Activated CD8-positive, alpha-beta memory T cell treated with anti-CD3 and anti-CD28 coated beads, Interleukin-2, amount 10 ng/mL, durations not matched to agents 7 days and 5 days (primary cell): ENCODE results near the gene ZBTB9. TPM values are rescaled to one million over a fixed set of nuclear protein-coding genes. Genes with fewer than 3 reads are reported as not detected.

Source experiments
- ATAC-seq: fragments of 150-1000 bp; cut with Tn5 transposase; one replicate; pipeline ENCODE4 v1.10.0; 2021; ENCODE audit warnings: moderate library complexity
- CTCF ChIA-PET: fragments of 350-600 bp; sonication (Branson Sonifier 250); formaldehyde crosslinking; loops from one replicate; lab custom pipeline; 2021; ENCODE audit warnings: antibody characterized with exemption; lab: Charles Lee
- DNase-seq: peaks from one replicate; pipeline ENCODE4 v3.0.0-alpha.2; 2020
- H3K27ac Mint-ChIP-seq: one replicate; pipeline ENCODE4 v1.8.0; 2021; ENCODE audit warnings: mild to moderate bottlenecking, mixed read lengths
- H3K27me3 Mint-ChIP-seq: one replicate; pipeline ENCODE4 v1.8.0; 2021; ENCODE audit warnings: mixed read lengths
- H3K36me3 Mint-ChIP-seq: one replicate; pipeline ENCODE4 v1.8.0; 2021; ENCODE audit warnings: mild to moderate bottlenecking, mixed read lengths
- H3K4me1 Mint-ChIP-seq: one replicate; pipeline ENCODE4 v1.8.0; 2021; ENCODE audit warnings: mixed read lengths
- H3K4me3 Mint-ChIP-seq: one replicate; pipeline ENCODE4 v1.8.0; 2021; ENCODE audit warnings: mild to moderate bottlenecking, moderate library complexity, mixed read lengths
- H3K9me3 Mint-ChIP-seq: one replicate; pipeline ENCODE4 v1.8.0; 2022; ENCODE audit warnings: low read depth, mixed read lengths
- total RNA-seq, 2 experiments: library from RNA; stranded (reverse); gene quantifications; one replicate each; pipeline ENCODE4 v1.2.3, GENCODE V29; 2021

The ZBTB9 gene
- total RNA-seq, 2 experiments from 2014 or later: 7.4 to 9.0 TPM

DNA sequence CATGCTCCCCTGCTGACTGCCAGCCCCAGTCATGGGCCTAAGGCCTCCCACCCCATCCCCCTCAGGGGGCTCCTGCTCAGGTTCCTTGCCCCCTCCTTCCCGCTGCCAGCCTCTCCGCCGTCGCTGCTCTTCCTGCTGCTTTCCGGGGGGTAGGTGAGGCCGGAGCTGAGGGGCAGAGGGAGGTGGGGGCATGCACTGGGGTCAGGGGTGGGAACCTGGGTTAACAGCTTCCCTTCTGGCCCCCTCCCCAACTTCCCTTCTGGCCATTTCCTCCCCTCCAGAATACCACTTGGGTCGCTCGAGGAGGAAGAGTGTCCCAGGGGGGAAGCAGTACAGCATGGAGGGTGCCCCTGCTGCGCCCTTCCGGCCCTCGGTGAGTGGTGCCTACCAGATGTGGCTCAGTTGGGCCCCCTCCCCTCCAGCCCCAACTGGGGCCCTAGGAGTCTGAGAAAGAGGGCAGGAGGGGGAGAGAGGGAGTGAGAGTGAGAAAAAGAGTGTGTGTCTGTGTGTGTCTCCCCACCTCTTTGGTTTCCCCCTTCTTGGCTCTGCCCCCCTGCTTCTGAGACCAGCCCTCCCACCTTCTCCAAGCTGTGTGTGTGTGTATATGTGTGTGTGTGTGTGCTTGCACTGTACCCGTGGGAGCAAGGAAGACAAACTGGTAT, 22.4 kb upstream of the ZBTB9 start:
- ATAC-seq (no peak), DNase-seq (no peak)
- peaks cover 9% of the 10 kb centered on the region for H3K36me3 Mint-ChIP-seq
- H3K27me3 Mint-ChIP-seq: no peaks in the 10 kb centered on the region
- peak overlapping the region; percentile 32 for H3K4me3 Mint-ChIP-seq
- H3K27ac Mint-ChIP-seq: no peak overlapping the region
- CTCF ChIA-PET: interaction anchor here (0.6 to 1.3 kb wide), 2 partner anchors 86 to 154 kb away, joined by 3 to 4 read pairs; no protein-coding TSS in a partner anchor
- no peaks in the 10 kb centered on the region for H3K9me3 Mint-ChIP-seq
- peaks cover 53% of the 10 kb centered on the region for H3K4me1 Mint-ChIP-seq

DNA sequence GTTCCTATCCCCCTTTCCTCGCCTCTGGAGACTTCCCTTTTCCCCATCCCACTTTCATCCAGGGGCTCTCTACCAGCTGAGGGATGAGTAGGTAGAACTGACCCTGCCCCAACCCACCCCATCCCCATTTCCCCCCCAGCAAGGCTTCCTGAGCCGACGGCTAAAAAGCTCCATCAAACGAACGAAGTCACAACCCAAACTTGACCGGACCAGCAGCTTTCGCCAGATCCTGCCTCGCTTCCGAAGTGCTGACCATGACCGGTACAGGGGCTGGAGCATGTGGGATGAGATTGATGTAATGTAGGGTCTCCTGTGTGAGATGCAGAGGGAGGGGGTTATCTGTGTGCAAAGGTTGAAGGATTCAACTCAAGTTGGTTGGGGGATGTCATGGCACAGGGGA, 21.8 kb upstream of the ZBTB9 start:
- H3K9me3 Mint-ChIP-seq: no peaks in the 10 kb centered on the region
- DNase-seq (no peak), ATAC-seq (no peak)
- H3K27ac Mint-ChIP-seq: peak overlapping the region; percentile 28
- peaks cover 48% of the 10 kb centered on the region for H3K4me1 Mint-ChIP-seq
- no peaks in the 10 kb centered on the region for H3K27me3 Mint-ChIP-seq
- H3K36me3 Mint-ChIP-seq: peaks cover 12% of the 10 kb centered on the region
- no peak overlapping the region for H3K4me3 Mint-ChIP-seq
- CTCF ChIA-PET: no interaction called here

DNA sequence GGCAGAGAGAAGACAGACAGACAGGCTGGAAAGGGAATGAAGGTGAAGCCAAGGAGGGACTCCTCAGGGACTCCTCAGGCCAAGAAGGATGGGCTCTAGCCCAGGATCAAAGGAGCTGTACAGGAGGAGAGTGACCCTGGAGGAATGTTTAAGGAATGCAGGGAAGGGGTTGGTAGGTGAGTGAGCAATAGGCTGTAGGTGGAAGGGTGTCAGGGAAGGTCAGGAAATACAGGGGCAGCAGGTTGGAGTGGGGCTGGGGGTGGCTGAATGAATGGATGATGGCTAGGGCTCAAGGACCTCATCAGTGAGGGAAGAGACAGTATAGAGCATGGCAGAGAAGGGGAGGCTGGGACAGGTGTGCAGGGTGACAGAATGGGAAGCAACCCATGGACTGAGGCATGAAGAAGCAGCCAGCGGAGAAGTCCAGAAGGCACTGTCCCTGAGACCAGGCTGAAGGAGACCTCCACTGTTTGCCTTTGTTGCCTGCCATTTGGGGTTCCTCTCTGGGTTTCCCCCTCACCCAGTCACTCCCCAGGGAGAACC, 21.3 kb upstream of the ZBTB9 start:
- ATAC-seq (no peak), DNase-seq (no peak)
- H3K27me3 Mint-ChIP-seq: no peaks in the 10 kb centered on the region
- H3K27ac Mint-ChIP-seq: peak overlapping the region; percentile 28
- H3K4me1 Mint-ChIP-seq: peaks cover 47% of the 10 kb centered on the region
- H3K9me3 Mint-ChIP-seq: no peaks in the 10 kb centered on the region
- CTCF ChIA-PET: no interaction called here
- peaks cover 13% of the 10 kb centered on the region for H3K36me3 Mint-ChIP-seq
- H3K4me3 Mint-ChIP-seq: no peak overlapping the region

DNA sequence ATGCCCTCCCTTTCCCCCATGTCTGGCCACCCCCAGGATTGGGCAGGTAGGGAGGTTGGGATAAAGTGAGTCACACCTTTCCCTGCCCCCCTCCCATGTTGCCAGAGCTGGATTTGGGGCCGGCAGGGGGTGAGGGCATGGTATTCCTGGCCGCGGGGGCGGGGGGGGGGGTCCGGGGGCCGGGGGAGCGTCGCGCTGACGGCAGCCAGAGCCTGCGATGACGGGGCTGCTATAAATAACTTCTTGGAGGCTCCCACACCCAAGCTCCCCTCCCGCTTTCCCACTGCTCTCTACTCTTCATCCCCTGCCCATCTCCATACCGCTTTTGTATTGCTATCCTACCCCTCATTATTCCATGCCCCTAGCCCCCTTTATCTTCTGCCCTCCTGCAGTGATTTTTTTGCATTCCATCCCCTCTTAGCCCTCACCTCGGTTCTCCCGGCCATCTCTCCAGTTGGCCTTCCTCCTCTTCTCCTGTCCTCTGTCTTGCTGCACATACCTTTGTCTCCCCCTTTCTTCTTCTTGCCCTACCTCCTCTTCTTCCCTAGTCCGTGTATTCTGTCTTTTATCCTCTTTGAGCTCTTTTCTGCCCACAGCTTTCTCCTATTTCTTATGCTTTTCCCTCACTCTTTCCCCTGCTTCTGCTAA, 20.7 kb upstream of the ZBTB9 start:
- Mint-ChIP-seq H3K36me3 (peaks cover 17% of the 10 kb centered on the region), H3K27ac (no peak overlapping the region), H3K9me3 (no peaks in the 10 kb centered on the region), H3K4me1 (peaks cover 41% of the 10 kb centered on the region), H3K27me3 (no peaks in the 10 kb centered on the region), H3K4me3 (no peak overlapping the region)
- DNase-seq: no peak
- CTCF ChIA-PET: no interaction called here
- ATAC-seq: no peak

DNA sequence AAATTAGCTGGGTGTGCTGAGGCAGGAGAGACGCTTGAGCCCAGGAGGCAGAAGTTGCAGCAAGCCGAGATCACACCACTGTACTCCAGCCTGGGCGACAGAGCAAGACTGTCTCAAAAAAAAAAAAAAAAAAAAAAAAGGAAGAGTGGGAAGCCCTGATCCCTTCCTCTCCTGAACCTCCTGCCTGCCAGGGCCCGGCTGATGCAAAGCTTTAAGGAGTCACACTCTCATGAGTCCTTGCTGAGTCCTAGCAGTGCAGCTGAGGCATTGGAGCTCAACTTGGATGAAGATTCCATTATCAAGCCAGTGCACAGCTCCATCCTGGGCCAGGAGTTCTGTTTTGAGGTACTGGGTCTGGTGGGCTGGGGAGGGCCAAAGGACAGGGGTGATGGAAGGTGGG, 19.4 kb upstream of the ZBTB9 start:
- Mint-ChIP-seq H3K4me1 (peaks cover 28% of the 10 kb centered on the region), H3K27me3 (no peaks in the 10 kb centered on the region)
- CTCF ChIA-PET: no interaction called here

DNA sequence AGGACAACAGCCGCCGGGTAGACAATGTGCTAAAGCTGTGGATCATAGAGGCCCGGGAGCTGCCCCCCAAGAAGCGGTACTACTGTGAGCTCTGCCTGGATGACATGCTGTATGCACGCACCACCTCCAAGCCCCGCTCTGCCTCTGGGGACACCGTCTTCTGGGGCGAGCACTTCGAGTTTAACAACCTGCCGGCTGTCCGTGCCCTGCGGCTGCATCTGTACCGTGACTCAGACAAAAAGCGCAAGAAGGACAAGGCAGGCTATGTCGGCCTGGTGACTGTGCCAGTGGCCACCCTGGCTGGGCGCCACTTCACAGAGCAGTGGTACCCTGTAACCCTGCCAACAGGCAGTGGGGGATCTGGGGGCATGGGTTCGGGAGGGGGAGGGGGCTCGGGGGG, 16.7 kb upstream of the ZBTB9 start:
- H3K9me3 Mint-ChIP-seq: no peaks in the 10 kb centered on the region
- CTCF ChIA-PET: interaction anchor here (1.3 kb wide), 1 partner anchor 12 kb away, joined by 6 read pairs; no protein-coding TSS in a partner anchor
- peaks cover 5% of the 10 kb centered on the region for H3K4me1 Mint-ChIP-seq
- H3K36me3 Mint-ChIP-seq: peaks cover 23% of the 10 kb centered on the region
- DNase-seq (no peak), ATAC-seq (no peak)
- H3K27ac Mint-ChIP-seq: no peak overlapping the region
- no peaks in the 10 kb centered on the region for H3K27me3 Mint-ChIP-seq
- no peak overlapping the region for H3K4me3 Mint-ChIP-seq

More for the DNA sequence above, 19.4 kb upstream of the ZBTB9 start:
- Mint-ChIP-seq H3K36me3 (peaks cover 21% of the 10 kb centered on the region), H3K4me3 (no peak overlapping the region), H3K9me3 (no peaks in the 10 kb centered on the region), H3K27ac (no peak overlapping the region)
- ATAC-seq (no peak), DNase-seq (no peak)

DNA sequence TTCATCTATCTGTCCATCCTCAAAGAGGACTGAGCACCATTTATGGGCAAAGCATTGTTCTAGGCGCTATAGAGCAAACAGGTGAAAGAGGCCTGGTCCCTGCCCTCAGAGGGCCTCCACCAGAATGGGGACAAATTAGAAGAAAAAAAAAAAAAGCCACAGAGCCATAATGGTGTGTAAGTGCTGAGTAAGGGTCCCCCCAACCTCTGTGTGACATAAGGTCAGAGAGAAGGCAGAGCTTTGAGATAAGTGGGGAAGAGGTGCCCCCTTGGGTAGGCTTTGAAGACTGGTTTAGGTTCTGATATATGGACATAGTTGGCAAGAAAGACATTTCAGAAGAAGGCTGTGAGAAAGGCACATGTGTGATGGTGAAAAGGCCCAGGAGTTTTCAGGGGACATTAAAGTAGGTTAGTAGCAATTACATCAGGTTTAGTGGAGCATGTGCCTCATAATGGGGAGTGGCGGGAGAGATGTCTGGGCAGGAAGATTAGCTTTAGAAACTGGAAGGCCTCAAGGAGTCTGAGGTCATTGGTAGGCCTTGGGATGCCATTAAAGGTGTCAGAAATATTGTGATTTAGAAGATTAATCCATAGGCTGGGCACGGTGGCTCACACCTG, 15.3 kb upstream of the ZBTB9 start:
- no peak for ATAC-seq
- H3K27ac Mint-ChIP-seq: peak overlapping the region; percentile 1
- CTCF ChIA-PET: no interaction called here
- H3K36me3 Mint-ChIP-seq: peaks cover 23% of the 10 kb centered on the region
- no peak for DNase-seq
- H3K4me1 Mint-ChIP-seq: no peaks in the 10 kb centered on the region
- no peak overlapping the region for H3K4me3 Mint-ChIP-seq
- no peaks in the 10 kb centered on the region for H3K27me3 Mint-ChIP-seq
- no peaks in the 10 kb centered on the region for H3K9me3 Mint-ChIP-seq

DNA sequence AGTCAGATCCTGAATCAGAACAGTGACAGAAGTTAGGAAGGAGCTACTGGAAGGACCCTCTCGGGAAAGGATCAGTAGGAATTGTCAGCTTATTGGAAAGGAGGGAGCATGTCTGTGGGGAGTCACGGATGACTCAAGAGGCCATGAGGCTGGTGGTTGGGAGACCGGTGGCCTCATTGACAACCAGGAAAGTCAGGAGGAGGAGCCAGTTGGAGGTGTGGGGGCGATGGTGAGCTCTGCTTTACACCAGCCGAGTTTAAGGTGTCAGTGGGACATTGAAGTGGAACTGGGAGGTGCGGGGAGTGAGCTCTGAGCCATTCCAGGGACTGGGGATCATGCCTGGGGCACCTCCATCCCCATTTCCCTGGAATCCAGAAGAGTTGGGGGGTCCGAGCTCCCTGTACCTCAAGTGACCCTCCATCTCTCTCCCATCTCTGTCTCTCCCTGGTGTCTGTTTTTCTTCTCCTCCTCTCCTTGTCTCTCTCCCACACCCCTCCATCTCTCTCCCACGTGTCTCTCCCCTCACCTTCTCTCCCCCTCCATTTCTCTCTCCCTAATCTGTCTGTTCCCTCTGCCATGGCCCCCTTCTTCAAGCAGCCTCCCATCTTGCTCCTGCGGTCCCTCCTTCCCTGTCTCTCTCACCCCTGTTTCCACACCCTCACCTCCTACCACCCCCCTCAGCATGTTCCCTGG, 14.3 kb upstream of the ZBTB9 start:
- Mint-ChIP-seq H3K27ac (no peak overlapping the region), H3K9me3 (no peaks in the 10 kb centered on the region), H3K27me3 (no peaks in the 10 kb centered on the region), H3K4me1 (no peaks in the 10 kb centered on the region), H3K36me3 (peaks cover 23% of the 10 kb centered on the region), H3K4me3 (no peak overlapping the region)
- CTCF ChIA-PET: interaction anchor here (1.0 kb wide), 1 partner anchor 14 kb away, joined by 3 read pairs; the partner anchor contains the start of gene ZBTB9
- ATAC-seq (no peak), DNase-seq (no peak)

DNA sequence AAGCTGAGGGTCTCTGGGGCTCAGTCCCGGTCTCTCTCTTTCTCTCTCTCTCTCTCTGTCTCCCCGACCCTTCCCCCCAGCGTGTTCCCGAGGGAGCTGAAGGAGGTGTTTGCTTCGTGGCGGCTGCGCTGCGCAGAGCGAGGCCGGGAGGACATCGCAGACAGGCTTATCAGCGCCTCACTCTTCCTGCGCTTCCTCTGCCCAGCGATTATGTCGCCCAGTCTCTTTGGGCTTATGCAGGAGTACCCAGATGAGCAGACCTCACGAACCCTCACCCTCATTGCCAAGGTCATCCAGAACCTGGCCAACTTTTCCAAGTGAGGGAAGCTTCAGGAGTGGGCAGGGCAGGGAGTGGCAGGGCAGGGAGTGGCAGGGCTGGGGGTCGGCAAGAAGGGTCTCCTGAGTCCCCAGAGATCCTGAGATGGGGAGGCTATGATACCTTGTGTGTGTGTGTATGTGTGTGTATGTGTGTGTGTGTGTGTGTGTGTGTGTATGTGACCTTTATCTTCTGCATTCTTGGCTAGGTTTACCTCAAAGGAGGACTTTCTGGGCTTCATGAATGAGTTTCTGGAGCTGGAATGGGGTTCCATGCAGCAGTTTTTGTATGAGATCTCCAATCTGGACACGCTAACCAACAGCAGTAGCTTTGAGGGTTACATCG, 13.6 kb upstream of the ZBTB9 start:
- CTCF ChIA-PET: interaction anchor here (1.0 kb wide), 1 partner anchor 14 kb away, joined by 3 read pairs; the partner anchor contains the start of gene ZBTB9
- Mint-ChIP-seq H3K27ac (no peak overlapping the region), H3K27me3 (no peaks in the 10 kb centered on the region), H3K9me3 (no peaks in the 10 kb centered on the region), H3K4me3 (no peak overlapping the region), H3K36me3 (peaks cover 21% of the 10 kb centered on the region), H3K4me1 (no peaks in the 10 kb centered on the region)
- DNase-seq (no peak), ATAC-seq (no peak)

DNA sequence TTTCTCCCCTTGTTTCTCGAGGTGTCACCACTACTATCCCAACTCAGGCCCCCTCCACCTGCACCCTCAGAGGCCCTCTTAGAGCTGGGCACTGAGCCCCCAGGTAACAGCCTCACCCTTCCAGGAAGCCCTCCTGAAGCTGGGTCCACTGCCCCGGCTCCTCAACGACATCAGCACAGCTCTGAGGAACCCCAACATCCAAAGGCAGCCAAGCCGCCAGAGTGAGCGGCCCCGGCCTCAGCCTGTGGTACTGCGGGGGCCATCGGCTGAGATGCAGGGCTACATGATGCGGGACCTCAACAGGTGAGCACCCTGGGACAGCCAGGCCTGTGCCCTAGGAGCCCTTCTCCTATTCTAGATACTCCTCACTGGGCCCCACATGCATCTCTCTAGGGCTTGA, 12.9 kb upstream of the ZBTB9 start:
- Mint-ChIP-seq H3K9me3 (no peaks in the 10 kb centered on the region), H3K27ac (no peak overlapping the region), H3K36me3 (peaks cover 25% of the 10 kb centered on the region), H3K4me1 (no peaks in the 10 kb centered on the region), H3K4me3 (no peak overlapping the region), H3K27me3 (no peaks in the 10 kb centered on the region)
- CTCF ChIA-PET: interaction anchor here (1.1 kb wide), 1 partner anchor 10 kb away, joined by 4 read pairs; no protein-coding TSS in a partner anchor
- ATAC-seq (no peak), DNase-seq (no peak)

DNA sequence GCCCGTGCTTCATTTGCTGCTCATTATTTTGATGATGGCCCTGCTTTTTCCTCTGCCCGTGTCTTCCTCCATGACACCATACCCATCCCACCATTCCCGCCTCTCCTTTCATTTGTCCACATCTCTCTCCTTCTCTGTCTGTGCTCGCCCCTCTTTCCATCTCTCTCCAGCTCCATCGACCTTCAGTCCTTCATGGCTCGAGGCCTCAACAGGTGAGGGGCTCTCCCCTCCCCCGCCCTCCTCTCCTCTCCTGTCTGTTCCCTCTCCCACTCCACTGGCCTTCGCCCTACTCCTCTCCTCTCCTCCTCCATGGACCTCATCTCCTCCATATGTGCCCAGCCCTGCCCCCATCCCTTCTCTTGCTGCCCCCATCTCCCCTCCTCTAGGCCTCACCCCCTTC, 12.1 kb upstream of the ZBTB9 start:
- Mint-ChIP-seq H3K9me3 (no peaks in the 10 kb centered on the region), H3K27me3 (no peaks in the 10 kb centered on the region), H3K4me3 (no peak overlapping the region), H3K27ac (no peak overlapping the region), H3K4me1 (no peaks in the 10 kb centered on the region), H3K36me3 (peaks cover 23% of the 10 kb centered on the region)
- no peak for ATAC-seq
- DNase-seq: no peak
- CTCF ChIA-PET: interaction anchor here (1.1 kb wide), 1 partner anchor 11 kb away, joined by 4 read pairs; no protein-coding TSS in a partner anchor

DNA sequence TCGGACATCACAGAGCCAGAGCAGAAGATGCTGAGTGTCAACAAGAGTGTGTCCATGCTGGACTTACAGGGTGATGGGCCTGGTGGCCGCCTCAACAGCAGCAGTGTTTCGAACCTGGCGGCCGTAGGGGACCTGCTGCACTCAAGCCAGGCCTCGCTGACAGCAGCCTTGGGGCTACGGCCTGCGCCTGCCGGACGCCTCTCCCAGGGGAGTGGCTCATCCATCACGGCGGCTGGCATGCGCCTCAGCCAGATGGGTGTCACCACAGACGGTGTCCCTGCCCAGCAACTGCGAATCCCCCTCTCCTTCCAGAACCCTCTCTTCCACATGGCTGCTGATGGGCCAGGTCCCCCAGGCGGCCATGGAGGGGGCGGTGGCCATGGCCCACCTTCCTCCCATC, 11.4 kb upstream of the ZBTB9 start:
- no peaks in the 10 kb centered on the region for H3K27me3 Mint-ChIP-seq
- H3K4me1 Mint-ChIP-seq: no peaks in the 10 kb centered on the region
- H3K36me3 Mint-ChIP-seq: peaks cover 20% of the 10 kb centered on the region
- ATAC-seq: no peak
- H3K9me3 Mint-ChIP-seq: no peaks in the 10 kb centered on the region
- no peak for DNase-seq
- H3K4me3 Mint-ChIP-seq: no peak overlapping the region
- H3K27ac Mint-ChIP-seq: no peak overlapping the region
- CTCF ChIA-PET: no interaction called here
